Measurements from ENCODE around the gene NKTR.
A peak's percentile ranks its signal among the peaks of the same experiment; 100 is the strongest.

NKTR gene

DNA sequence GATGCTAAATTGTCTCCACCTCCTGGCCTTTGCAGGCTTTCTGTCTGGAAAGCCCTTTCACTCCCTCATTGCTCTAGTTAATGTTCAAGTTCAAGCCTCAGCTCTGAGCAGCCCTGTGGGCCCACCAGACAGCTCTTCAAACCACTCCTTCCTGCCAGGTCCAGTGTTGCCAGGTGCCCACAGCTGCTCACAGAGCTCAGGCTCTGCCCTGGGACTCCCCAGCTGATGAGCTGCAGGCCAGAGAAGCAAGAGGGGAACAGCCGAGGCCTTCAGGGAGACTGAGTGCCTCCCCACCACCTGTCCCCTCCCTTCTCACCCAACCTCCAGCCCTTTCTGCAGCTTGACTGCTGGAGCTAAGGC is 51.7 kb downstream of the NKTR start:
- no peaks in the 10 kb centered on the region for H3K27me3 ChIP-seq
- intact Hi-C loops (cut with DNase I; ENCODE audit: low total_unique reads), result loop anchor here (5.0 kb wide), 1 partner anchor 45 kb away; no protein-coding TSS in a partner anchor
- no peak for DNase-seq
- H3K4me3 ChIP-seq, result peak overlapping the region; percentile 89 to 95
- H3K36me3 ChIP-seq, result peaks cover 5 to 10% (median 8%) of the 10 kb centered on the region in 3 donors
- peaks cover 0 to 79% (median 61%) of the 10 kb centered on the region in 4 donors for H3K4me1 ChIP-seq
- no peaks in the 10 kb centered on the region for H3K9me3 ChIP-seq
- H3K27ac ChIP-seq, result peak overlapping the region; percentile 95 to 99
- TF ChIP-seq, protein P1, sequence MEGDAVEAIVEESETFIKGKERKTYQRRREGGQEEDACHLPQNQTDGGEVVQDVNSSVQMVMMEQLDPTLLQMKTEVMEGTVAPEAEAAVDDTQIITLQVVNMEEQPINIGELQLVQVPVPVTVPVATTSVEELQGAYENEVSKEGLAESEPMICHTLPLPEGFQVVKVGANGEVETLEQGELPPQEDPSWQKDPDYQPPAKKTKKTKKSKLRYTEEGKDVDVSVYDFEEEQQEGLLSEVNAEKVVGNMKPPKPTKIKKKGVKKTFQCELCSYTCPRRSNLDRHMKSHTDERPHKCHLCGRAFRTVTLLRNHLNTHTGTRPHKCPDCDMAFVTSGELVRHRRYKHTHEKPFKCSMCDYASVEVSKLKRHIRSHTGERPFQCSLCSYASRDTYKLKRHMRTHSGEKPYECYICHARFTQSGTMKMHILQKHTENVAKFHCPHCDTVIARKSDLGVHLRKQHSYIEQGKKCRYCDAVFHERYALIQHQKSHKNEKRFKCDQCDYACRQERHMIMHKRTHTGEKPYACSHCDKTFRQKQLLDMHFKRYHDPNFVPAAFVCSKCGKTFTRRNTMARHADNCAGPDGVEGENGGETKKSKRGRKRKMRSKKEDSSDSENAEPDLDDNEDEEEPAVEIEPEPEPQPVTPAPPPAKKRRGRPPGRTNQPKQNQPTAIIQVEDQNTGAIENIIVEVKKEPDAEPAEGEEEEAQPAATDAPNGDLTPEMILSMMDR (IDR thresholded peaks at IDR 0.05), result no peak

DNA sequence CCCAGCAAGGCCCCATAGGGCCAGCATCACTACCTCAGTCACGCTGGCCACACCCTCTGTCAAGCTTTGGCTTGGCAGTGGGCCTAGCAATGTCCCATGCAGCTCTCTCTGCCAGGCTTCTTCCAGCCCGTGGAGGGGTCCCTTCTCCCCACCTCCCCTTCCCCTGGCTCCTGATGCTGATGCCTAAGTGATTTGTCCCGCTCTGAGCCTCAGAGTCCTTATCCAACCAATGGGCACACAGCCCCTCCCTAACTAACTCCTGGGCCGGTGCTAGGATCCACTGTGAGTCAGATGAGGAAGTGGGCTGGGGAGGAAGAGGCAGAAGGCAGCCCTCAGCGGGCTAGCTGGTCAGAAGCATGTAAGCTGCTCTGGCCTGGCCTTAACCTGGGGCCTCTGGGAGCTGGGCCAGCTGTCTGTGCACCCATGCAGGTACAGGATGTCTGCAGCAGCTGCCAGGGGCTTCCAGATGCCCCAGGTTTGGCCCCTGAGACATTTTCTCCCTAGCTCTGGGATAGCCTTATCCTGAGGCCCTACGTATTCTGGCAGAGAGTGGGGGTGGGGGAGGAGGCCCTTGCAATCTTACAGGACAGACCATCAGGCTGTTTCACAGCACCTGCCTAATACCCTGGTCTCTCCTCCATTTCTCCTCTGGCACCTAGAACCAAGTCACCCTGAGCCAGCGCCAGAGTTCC is 52.3 kb downstream of the NKTR start:
- intact Hi-C loops (cut with DNase I; ENCODE audit: low total_unique reads), result loop anchor here (5.0 kb wide), 1 partner anchor 45 kb away; no protein-coding TSS in a partner anchor

DNA sequence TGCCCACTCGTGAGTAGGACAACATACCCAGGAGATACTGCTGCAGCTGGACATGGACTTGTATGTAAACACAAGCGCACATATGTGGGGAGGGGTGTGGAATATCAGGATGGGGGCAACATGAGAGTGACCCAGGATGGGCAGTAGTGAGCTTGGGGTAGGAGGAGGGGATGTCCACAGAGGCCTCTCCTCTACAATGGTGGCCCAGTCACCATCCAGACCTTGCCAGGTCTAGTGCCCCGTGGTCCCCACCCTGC is 52.7 kb downstream of the NKTR start:
- intact Hi-C loops (cut with DNase I; ENCODE audit: low total_unique reads), result loop anchor here (5.0 kb wide), 1 partner anchor 46 kb away; no protein-coding TSS in a partner anchor
- peaks cover 0 to 80% (median 64%) of the 10 kb centered on the region in 4 donors for H3K4me1 ChIP-seq
- no peak for DNase-seq
- H3K4me3 ChIP-seq, result peak overlapping the region; percentile 89 to 95
- TF ChIP-seq, protein P1 (IDR thresholded peaks at IDR 0.05), result no peak
- no peaks in the 10 kb centered on the region for H3K27me3 ChIP-seq
- no peaks in the 10 kb centered on the region for H3K9me3 ChIP-seq
- peak overlapping the region; percentile 95 to 99 for H3K27ac ChIP-seq
- H3K36me3 ChIP-seq, result peaks cover 2 to 11% (median 3%) of the 10 kb centered on the region in 3 donors

More for the DNA sequence above, 52.3 kb downstream of the NKTR start:
- Histone ChIP-seq H3K36me3 (peaks cover 0 to 10% (median 3%) of the 10 kb centered on the region in 3 donors), H3K9me3 (no peaks in the 10 kb centered on the region), H3K27ac (peak overlapping the region; percentile 95 to 99), H3K4me3 (peak overlapping the region; percentile 89 to 95), H3K27me3 (no peaks in the 10 kb centered on the region), H3K4me1 (peaks cover 0 to 83% (median 62%) of the 10 kb centered on the region in 4 donors)
- peak; percentile 83 to 90 for DNase-seq
- TF ChIP-seq, protein P1 (IDR thresholded peaks at IDR 0.05), result no peak

DNA sequence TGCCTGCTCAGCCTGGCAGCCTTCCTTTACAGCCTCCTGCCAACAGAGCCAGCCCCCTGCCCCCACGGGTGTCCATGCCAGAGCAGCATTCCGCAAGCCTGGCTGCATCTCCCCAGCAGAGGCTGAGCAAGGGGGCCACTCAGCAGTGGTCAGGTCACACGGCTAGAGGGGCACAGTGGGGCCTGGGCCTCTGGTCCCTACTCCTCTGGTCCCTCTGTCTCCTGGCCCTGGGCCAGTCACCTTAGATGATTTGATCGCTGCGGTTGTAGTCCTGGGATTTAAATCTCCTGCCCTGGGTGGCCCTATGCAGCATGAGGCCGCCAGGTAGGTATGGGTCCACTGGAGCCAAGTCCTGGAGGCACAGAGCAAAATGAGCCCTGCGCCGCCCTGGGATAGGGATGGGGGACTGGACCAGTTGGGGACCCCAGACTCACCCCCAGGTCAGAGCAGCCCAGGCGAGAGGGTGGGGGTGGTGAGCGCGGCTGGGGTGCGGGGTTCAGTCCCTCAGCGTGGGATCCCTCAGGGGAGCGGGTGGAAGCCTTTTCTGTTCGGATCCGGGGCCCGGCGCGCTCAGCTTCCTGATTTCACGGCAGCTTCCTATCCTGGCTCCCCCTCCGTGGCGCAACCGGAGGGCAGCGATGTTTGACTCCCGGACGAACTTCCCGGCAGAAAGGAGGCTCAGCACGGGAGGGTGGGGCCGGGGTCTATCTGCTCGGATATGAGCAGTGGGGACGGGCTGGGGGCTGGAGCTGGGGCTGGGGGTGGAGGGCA is 53.3 kb downstream of the NKTR start, which contains the start of gene ZBTB47:
Gene ZBTB47, plus strand, starts transcription at position 138 of the 771 bp plus-strand sequence. CDS start 4,659 bp downstream, outside the sequence.
- Histone ChIP-seq H3K27ac (peak within 1 kb of the TSS; percentile 95 to 99), H3K9me3 (no peaks in the 10 kb centered on the region), H3K4me3 (peak within 1 kb of the TSS; percentile 89 to 95), H3K4me1 (peaks cover 0 to 80% (median 68%) of the 10 kb centered on the region in 4 donors), H3K27me3 (no peaks in the 10 kb centered on the region), H3K36me3 (peaks cover 7 to 16% (median 8%) of the 10 kb centered on the region in 3 donors)
- TF ChIP-seq, protein P1 (IDR thresholded peaks at IDR 0.05), result no peak
- intact Hi-C loops (cut with DNase I; ENCODE audit: low total_unique reads), result loop anchor here (2.0 to 5.0 kb wide), 2 partner anchors 46 to 91 kb away; no protein-coding TSS in a partner anchor
- peak; percentile 80 to 87 for DNase-seq

DNA sequence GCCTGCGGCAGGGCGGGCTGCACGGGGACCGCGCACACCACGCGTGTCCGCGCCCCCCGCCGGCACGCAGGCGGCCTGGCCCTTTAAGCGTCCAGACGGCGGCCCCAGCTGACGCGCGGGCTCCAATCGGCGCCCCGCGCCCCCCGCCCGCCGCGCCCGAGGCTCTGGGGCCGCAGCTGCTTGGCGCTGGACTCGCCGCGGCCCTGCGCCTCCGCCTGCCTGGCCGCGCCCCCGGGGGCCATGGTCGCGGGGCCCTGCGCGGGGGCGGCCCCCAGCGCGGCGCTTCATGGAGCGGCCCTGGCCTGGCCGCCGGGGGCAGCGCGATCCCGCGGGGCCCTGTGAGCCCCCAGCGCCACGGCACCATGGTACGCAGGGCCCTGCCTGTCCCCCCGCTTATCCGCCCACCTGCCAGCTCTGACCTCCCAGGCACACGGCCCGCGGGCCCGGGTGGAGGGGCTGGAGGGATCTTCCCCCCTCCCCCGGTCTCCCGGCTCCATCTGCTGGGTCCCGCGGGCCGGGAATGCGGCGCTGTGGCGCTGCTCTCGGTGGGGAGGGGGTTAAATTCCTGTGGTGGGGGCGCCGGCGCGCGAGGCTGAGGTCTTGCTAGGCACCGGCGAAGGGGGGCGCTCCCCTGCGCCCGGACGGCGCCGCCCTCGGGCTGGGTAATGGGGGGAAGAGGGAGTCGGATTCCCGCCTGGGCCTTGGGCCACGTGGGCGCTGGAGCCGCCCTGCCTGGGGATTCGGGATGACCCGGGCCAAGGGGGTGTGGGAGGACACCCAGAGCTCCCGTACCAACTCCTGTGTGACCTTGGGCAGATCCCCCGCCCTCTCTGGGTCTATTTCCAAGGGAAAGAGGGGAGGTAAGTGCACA is 54.1 kb downstream of the NKTR start:
- H3K4me1 ChIP-seq, result peaks cover 0 to 80% (median 74%) of the 10 kb centered on the region in 4 donors
- H3K9me3 ChIP-seq, result no peaks in the 10 kb centered on the region
- H3K27ac ChIP-seq, result peak overlapping the region; percentile 95 to 99
- intact Hi-C loops (cut with DNase I; ENCODE audit: low total_unique reads), result loop anchor here (2.0 to 5.0 kb wide), 2 partner anchors 47 to 90 kb away; no protein-coding TSS in a partner anchor
- TF ChIP-seq, protein P1 (IDR thresholded peaks at IDR 0.05), result peak in 1 of 2 experiments; percentile 18
- H3K4me3 ChIP-seq, result peak overlapping the region; percentile 89 to 95
- peaks cover 10 to 24% (median 14%) of the 10 kb centered on the region in 3 donors for H3K36me3 ChIP-seq
- DNase-seq, result peak; percentile 60 to 89
- no peaks in the 10 kb centered on the region for H3K27me3 ChIP-seq

Data from tibial artery (tissue), 4 donors.